Measurements from ENCODE around the gene HMCN2. TPM values are rescaled to one million over a fixed set of nuclear protein-coding genes. Genes with fewer than 3 reads are reported as not detected.

The HMCN2 gene
- total RNA-seq, 1 experiment from 2014 or later, result 5.6 TPM

- CTCF ChIA-PET, result interaction anchor here (0.6 to 5.0 kb wide), 5 partner anchors 15 to 229 kb away, joined by 3 to 60 read pairs (median 9); partner anchors contain the start of gene EXOSC2
- Mint-ChIP-seq H3K27ac (no peak overlapping the region), H3K4me3 (no peak overlapping the region)
These were observed 198.5 kb downstream of the HMCN2 start for GRCh38 chr9:130463763-130464745.

GRCh38 chr9:130465383-130466096 is 200.0 kb downstream of the HMCN2 start:
- ATAC-seq, result no peak
- H3K4me3 Mint-ChIP-seq, result no peak overlapping the region
- no peaks in the 10 kb centered on the region for H3K27me3 Mint-ChIP-seq (ENCODE audit: low read depth)
- CTCF ChIA-PET, result interaction anchor here (0.5 to 1.8 kb wide), 12 partner anchors 21 to 227 kb away, joined by 3 to 17 read pairs (median 4); partner anchors contain the start of genes EXOSC2 and PRDM12
- no peaks in the 10 kb centered on the region for H3K36me3 Mint-ChIP-seq
- TF ChIP-seq USF2 (CRISPR knock-in tag; IDR thresholded peaks at IDR 0.05) (no peak), PRRX2 (CRISPR knock-in tag; IDR thresholded peaks at IDR 0.05) (no peak), ZNF232 (CRISPR knock-in tag; IDR thresholded peaks at IDR 0.05) (no peak), ZNF532 (CRISPR knock-in tag; IDR thresholded peaks at IDR 0.05; ENCODE audit: borderline replicate concordance) (no peak), STAT6 (CRISPR knock-in tag; conservative IDR thresholded peaks at IDR 0.05; ENCODE audit: low read depth) (no peak), AFF4 (CRISPR knock-in tag; IDR thresholded peaks at IDR 0.05; ENCODE audit: borderline replicate concordance) (no peak), HMGXB4 (CRISPR knock-in tag; IDR thresholded peaks at IDR 0.05) (no peak)
- H3K4me1 Mint-ChIP-seq, result peaks cover 9% of the 10 kb centered on the region
- no peaks in the 10 kb centered on the region for H3K9me3 Mint-ChIP-seq
- no peak overlapping the region for H3K27ac Mint-ChIP-seq
- POLR2A ChIA-PET, result no interaction called here
- no peak for DNase-seq (ENCODE audit: low spot score)

More at GRCh38 chr9:130463763-130464745, 198.5 kb downstream of the HMCN2 start:
- no peak for DNase-seq (ENCODE audit: low spot score)
- TF ChIP-seq RORB (CRISPR knock-in tag; IDR thresholded peaks at IDR 0.05), result no peak
- no peak for TF ChIP-seq HMGXB4 (CRISPR knock-in tag; IDR thresholded peaks at IDR 0.05)
- no peak for TF ChIP-seq CREB1 (CRISPR knock-in tag; IDR thresholded peaks at IDR 0.05)
- TF ChIP-seq MYBL2 (CRISPR knock-in tag; IDR thresholded peaks at IDR 0.05), result no peak
- no peak for TF ChIP-seq GTF2I (CRISPR knock-in tag; conservative IDR thresholded peaks at IDR 0.05)
- TF ChIP-seq USF2 (CRISPR knock-in tag; IDR thresholded peaks at IDR 0.05), result no peak
- no peaks in the 10 kb centered on the region for H3K27me3 Mint-ChIP-seq (ENCODE audit: low read depth)
- no peak for ATAC-seq
- H3K4me1 Mint-ChIP-seq, result peaks cover 9% of the 10 kb centered on the region
- POLR2A ChIA-PET, result interaction anchor here (0.5 kb wide), 1 partner anchor 388 kb away, joined by 6 read pairs; no protein-coding TSS in a partner anchor
- no peaks in the 10 kb centered on the region for H3K9me3 Mint-ChIP-seq
- H3K36me3 Mint-ChIP-seq, result no peaks in the 10 kb centered on the region

Data from WTC11 (cell line).